GM21619 (cell line): Measurements from ENCODE around the gene MRPL19.

Experiments
- ATAC-seq: cut with Tn5 transposase; IDR thresholded peaks from one replicate; pipeline ENCODE4 v1.9.1; 2021; ENCODE audit not compliant: unreplicated experiment

MRPL19 gene

DNA sequence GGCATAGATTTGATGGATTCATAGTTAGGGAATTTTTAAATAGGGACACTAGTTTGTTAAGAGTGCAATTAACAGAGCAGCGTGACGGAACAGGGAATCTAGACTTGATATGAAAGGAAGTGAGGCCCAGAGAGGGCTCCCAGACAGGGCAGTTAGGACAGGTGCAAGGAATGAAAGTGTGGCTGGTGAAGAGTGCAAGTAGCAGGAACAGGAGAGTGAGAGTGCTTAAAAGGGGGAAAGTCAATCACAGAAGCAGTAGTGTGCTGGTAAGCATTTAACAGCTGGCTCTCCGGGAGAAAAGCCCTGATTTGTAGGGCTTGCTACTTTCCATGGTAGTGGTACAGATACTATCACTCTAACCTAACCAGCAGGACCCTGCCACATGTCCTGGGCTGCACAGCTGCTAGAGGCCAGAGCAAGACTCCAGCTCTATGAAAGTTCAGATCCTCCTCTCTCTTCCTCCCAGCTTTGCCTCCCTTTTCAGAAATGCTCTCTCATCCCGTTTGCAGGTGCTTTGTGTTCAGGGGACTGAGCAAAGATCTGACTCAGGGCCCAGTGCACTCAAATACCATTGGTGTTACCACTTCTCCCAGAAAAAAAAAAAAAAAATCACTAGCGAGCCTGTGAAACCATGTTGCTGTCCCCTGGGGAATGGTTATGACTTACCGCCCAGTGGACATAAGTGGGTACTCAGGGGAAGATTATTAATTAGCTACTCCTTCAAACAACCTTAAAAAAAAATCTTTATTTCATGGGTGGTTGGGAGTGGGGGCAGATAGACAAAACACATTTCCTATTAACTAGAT is 82.2 kb downstream of the MRPL19 start:
- ATAC-seq: no peak

DNA sequence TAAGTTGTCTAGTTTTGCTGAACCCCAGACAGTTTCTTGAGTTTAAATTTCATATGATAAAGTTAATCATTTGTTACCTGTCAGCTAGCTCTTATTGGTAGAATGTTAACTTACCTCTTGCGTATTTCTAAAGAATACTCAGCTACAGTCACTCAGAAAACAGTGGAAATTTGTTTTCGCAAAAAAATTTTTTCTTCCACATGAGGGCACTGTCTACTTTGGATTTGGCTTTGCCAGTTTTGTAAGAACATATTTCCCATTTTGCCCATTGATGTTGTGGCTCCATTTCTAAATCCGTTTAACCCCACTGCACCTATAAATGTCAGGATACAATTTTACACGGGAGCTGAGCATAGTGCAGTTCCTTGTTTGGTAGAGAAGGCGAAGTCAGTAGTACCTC is 83.3 kb downstream of the MRPL19 start:
- no peak for ATAC-seq

GRCh38 chr2:75736276-75736675 is 89.7 kb downstream of the MRPL19 start:
- ATAC-seq: no peak

DNA sequence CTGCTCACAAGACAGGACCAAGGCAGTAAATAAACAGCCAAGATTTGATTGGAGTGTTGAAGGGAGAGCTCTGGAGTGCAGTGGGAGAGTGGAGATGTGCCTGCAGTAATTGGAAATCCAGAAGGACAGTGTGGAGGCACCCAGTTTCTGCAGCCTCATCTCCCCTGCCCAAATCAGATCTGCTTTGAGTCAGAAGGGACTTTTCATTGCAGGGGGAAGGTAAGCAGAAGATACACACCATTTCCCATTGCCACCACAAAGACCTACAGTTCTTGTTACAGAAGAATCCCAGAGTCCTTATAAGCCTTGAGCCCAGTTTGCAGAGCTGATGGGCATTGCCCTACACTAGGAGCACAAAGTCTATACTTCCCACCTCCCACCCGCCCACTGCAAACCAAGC is 91.4 kb downstream of the MRPL19 start:
- ATAC-seq: no peak
